HFFc6 (cell line): ENCODE results near the gene EPB41L3. TPM values are rescaled to one million over a fixed set of nuclear protein-coding genes. Genes with fewer than 3 reads are reported as not detected.
"Not testable (repeated sequence)": the region's sequence is repeated elsewhere in the genome, so short reads cannot be mapped to it uniquely, and the experiment has no call there.

Experiments used
- DNase-seq: peaks from one replicate; pipeline ENCODE4 v3.0.0-alpha.2; 2018
- H3K27ac Mint-ChIP-seq: 2 replicates; pipeline ENCODE4 v1.8.0; 2020; ENCODE audit warnings: mild to moderate bottlenecking, mixed read lengths
- H3K27me3 Mint-ChIP-seq: 2 replicates; pipeline ENCODE4 v1.8.0; 2021; ENCODE audit warnings: mild to moderate bottlenecking, moderate library complexity, mixed read lengths; ENCODE audit not compliant: insufficient read depth
- H3K36me3 Mint-ChIP-seq: 2 replicates; pipeline ENCODE4 v1.8.0; 2021; ENCODE audit warnings: low read depth, mixed read lengths
- H3K4me1 Mint-ChIP-seq: 2 replicates; pipeline ENCODE4 v1.8.0; 2020; ENCODE audit warnings: low read depth, mixed read lengths
- H3K4me3 Mint-ChIP-seq: 2 replicates; pipeline ENCODE4 v1.8.0; 2020; ENCODE audit warnings: mild to moderate bottlenecking, moderate library complexity, mixed read lengths
- H3K9me3 Mint-ChIP-seq: 2 replicates; pipeline ENCODE4 v1.8.0; 2020; ENCODE audit warnings: mild to moderate bottlenecking, mixed read lengths
- total RNA-seq, 6 experiments: library from RNA; stranded (reverse); fragmentation: NEBNext Ultra II Directional; extraction: Animal tissue kit (Norgen Biotek cat#: 25700); gene quantifications; 2 replicates in 1 of 6; 3 replicates in 5 of 6; pipeline ENCODE4 v1.2.3, GENCODE V29; 2021
- TF ChIP-seq, protein P1 (sequence below): fragments of 200-600 bp; sonication (generic); IDR thresholded peaks from 2 replicates; pipeline ENCODE4 v1.5.0; 2021; ENCODE audit warnings: antibody characterized with exemption, mild to moderate bottlenecking

Gene EPB41L3
- total RNA-seq, 6 experiments from 2014 or later = 1.3 to 17.0 (median 1.8) TPM

DNA sequence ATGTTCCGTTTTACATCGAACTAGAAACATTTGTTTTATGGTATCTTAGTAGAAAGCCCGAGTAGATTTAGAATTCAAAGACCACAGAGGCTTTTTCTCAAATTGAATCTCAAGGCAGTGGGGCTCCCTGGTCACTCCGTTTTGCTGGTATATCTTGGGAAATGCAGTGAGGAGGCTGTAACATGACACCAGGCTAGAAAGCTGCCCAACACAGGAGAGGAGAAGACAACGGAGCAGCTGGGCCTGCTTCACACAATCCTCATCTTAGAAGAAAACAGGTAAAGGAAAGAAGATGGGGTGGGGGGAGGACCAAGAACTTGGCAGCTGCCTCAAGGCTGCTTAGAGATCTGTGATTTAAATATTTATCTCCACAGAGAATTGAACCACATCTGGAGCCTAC is 38.3 kb upstream of the EPB41L3 start:
- TF ChIP-seq, protein P1, sequence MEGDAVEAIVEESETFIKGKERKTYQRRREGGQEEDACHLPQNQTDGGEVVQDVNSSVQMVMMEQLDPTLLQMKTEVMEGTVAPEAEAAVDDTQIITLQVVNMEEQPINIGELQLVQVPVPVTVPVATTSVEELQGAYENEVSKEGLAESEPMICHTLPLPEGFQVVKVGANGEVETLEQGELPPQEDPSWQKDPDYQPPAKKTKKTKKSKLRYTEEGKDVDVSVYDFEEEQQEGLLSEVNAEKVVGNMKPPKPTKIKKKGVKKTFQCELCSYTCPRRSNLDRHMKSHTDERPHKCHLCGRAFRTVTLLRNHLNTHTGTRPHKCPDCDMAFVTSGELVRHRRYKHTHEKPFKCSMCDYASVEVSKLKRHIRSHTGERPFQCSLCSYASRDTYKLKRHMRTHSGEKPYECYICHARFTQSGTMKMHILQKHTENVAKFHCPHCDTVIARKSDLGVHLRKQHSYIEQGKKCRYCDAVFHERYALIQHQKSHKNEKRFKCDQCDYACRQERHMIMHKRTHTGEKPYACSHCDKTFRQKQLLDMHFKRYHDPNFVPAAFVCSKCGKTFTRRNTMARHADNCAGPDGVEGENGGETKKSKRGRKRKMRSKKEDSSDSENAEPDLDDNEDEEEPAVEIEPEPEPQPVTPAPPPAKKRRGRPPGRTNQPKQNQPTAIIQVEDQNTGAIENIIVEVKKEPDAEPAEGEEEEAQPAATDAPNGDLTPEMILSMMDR = no peak
- peak; percentile 5 for DNase-seq
- Mint-ChIP-seq H3K27me3 (no peaks in the 10 kb centered on the region), H3K4me3 (no peak overlapping the region), H3K36me3 (no peaks in the 10 kb centered on the region), H3K4me1 (peaks cover 16% of the 10 kb centered on the region; the same call in 1 of the 2 replicates), H3K9me3 (peaks cover 10% of the 10 kb centered on the region; the same call in 1 of the 2 replicates), H3K27ac (peak overlapping the region; percentile 31; the same call in 1 of the 2 replicates)

DNA sequence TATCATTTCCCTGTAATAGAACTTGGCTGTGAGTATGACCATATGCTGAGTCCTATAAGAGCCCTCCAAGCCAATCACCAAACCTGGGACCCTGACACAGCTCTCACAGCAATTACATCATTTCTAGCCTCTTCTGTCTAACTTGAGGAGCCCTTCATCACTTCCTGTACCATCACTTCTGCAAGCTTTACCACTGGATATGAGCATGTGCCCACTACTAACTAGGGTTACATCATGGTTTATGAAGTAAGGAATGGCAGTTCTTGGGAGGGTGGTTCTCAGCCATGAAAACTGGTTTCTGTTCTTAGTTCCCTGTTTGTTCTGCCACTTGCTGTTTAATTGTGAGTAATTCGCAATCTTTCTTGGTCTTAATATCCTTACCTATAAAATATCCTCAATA is 31.0 kb upstream of the EPB41L3 start:
- H3K36me3 Mint-ChIP-seq = no peaks in the 10 kb centered on the region
- TF ChIP-seq, protein P1 = no peak
- H3K9me3 Mint-ChIP-seq = peaks cover 32% of the 10 kb centered on the region
- H3K27ac Mint-ChIP-seq = no peak overlapping the region
- no peaks in the 10 kb centered on the region; the same call in 1 of the 2 replicates for H3K27me3 Mint-ChIP-seq
- H3K4me3 Mint-ChIP-seq = no peak overlapping the region
- DNase-seq = no peak
- no peaks in the 10 kb centered on the region; the same call in 1 of the 2 replicates for H3K4me1 Mint-ChIP-seq

DNA sequence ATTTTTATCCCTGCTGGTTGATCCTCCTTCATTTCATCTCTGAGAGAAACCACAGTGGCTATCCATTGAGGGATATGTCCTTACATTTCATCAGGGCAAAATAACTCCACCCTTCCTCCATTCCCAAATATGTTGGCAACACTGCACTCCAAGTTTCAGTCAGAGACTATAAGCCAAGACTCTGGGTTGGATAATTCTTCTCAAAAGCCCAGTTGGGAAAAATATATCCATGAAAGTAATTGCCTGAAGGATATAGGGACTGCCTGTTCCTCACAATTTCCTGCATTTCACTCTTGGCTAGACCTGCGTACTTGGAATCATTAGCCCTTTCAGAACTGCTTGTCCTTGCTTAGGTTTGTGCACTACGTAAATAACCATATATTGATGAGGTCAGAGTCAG is 27.9 kb upstream of the EPB41L3 start:
- peaks cover 29% of the 10 kb centered on the region for H3K9me3 Mint-ChIP-seq
- H3K4me3 Mint-ChIP-seq = no peak overlapping the region
- TF ChIP-seq, protein P1 = no peak
- no peaks in the 10 kb centered on the region; the same call in 1 of the 2 replicates for H3K27me3 Mint-ChIP-seq
- no peaks in the 10 kb centered on the region for H3K36me3 Mint-ChIP-seq
- DNase-seq = no peak
- H3K27ac Mint-ChIP-seq = no peak overlapping the region
- no peaks in the 10 kb centered on the region for H3K4me1 Mint-ChIP-seq

DNA sequence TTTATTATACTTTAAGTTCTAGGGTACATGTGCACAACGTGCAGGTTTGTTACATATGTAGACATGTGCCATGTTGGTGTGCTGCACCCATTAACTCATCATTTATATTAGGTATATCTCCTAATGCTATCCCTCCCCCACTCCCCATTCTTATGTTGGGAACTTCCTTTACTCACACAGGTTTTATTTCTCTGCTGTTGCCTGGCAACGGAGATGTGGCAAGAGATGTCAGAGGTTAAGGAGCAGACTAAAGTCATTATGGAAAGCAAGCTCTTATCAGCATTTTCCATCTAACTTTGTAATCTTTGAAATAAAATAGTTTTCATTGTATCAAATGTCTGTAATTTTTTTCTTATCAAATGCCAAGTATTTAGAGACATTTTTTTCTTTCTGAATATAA is 26.8 kb upstream of the EPB41L3 start:
- not testable (repeated sequence) for H3K4me3 Mint-ChIP-seq, H3K4me1 Mint-ChIP-seq, H3K27ac Mint-ChIP-seq, H3K27me3 Mint-ChIP-seq, H3K36me3 Mint-ChIP-seq
- peaks cover 26% of the 10 kb centered on the region for H3K9me3 Mint-ChIP-seq
- peak; percentile 39 for DNase-seq

DNA sequence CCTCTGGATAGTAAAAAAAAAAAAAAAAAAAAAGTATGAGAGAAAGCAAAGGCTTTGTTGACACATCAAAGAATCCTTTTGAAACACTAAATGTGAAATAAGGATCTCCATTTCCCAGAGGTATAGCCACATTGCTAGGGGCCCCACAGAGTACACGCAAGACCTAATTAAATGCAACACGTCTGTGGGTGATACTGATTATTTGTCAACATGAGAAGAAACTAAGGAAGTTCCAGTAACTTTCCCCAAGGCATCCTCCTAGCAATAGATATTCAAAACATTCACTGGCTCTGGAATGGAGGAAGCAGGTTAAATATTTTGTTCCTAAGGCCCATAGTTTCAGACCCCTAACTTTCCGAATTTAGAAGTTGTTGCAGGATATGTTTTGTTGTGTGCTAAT is 24.6 kb upstream of the EPB41L3 start:
- no peaks in the 10 kb centered on the region for H3K27me3 Mint-ChIP-seq
- no peak overlapping the region for H3K27ac Mint-ChIP-seq
- H3K4me1 Mint-ChIP-seq = no peaks in the 10 kb centered on the region
- H3K9me3 Mint-ChIP-seq = peaks cover 12% of the 10 kb centered on the region
- H3K4me3 Mint-ChIP-seq = no peak overlapping the region
- no peaks in the 10 kb centered on the region for H3K36me3 Mint-ChIP-seq
- DNase-seq = no peak
- TF ChIP-seq, protein P1 = no peak

DNA sequence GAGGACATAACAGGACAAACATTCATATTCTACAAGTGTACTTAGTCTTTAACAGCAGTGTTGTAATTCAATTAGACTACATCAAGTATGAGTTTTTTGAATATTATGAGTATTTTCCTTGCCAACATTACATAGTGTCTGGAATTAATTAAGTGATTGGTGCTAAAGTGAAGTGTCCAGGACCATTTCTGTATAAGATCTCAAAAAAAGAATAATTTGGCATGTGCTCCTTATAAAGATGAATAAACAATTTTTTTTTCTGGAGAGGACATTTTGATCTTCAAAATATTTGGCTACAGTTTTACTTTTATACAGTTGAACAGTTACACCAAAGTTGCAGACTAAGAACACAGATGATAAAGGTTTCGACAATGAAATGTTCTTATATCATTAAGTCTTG is 15.1 kb upstream of the EPB41L3 start:
- Mint-ChIP-seq H3K4me3 (no peak overlapping the region), H3K9me3 (peaks cover 19% of the 10 kb centered on the region), H3K27ac (no peak overlapping the region), H3K4me1 (no peaks in the 10 kb centered on the region), H3K36me3 (no peaks in the 10 kb centered on the region), H3K27me3 (peaks cover 2% of the 10 kb centered on the region)
- TF ChIP-seq, protein P1 = no peak
- DNase-seq = no peak
